Loucy (cell line): ENCODE data around the gene CYTH4.

ENCODE experiments used
- H2AFZ ChIP-seq: fragments of 200-600 bp; sonication (generic); 2 replicates; pipeline ENCODE4 v1.6.0; 2016; ENCODE audit warnings: antibody characterized with exemption, mild to moderate bottlenecking, low read length, moderate library complexity
- H3F3A ChIP-seq: fragments of 200-600 bp; 2 replicates; pipeline ENCODE4 v1.6.0; 2016; ENCODE audit warnings: antibody characterized with exemption, low read depth, mild to moderate bottlenecking
- H3K27me3 ChIP-seq: fragments of 200-600 bp; sonication (generic); 2 replicates; pipeline ENCODE4 v1.6.1; 2014; ENCODE audit warnings: low read length, mild to moderate bottlenecking; ENCODE audit not compliant: insufficient read depth, poor library complexity, severe bottlenecking
- H3K36me3 ChIP-seq: fragments of 200-600 bp; sonication (generic); 2 replicates; pipeline ENCODE4 v1.6.1; 2016; ENCODE audit warnings: low read length; ENCODE audit not compliant: insufficient read depth
- H3K4me1 ChIP-seq: fragments of 200-600 bp; sonication (generic); 2 replicates; pipeline ENCODE4 v1.5.1; 2014; ENCODE audit warnings: low read length, mild to moderate bottlenecking; ENCODE audit not compliant: insufficient read depth, poor library complexity, severe bottlenecking
- H3K4me2 ChIP-seq: fragments of 200-600 bp; sonication (generic); 2 replicates; pipeline ENCODE4 v1.6.0; 2014; ENCODE audit warnings: antibody characterized with exemption, low read length, low read depth, mild to moderate bottlenecking; ENCODE audit not compliant: poor library complexity, severe bottlenecking
- H3K4me3 ChIP-seq: fragments of 200-600 bp; sonication (generic); 2 replicates; pipeline ENCODE4 v1.5.1; 2014; ENCODE audit warnings: low read length, mild to moderate bottlenecking, mixed read lengths; ENCODE audit not compliant: poor library complexity, severe bottlenecking
- H3K79me2 ChIP-seq: fragments of 200-600 bp; sonication (generic); 2 replicates; pipeline ENCODE4 v1.6.1; 2014; ENCODE audit warnings: low read length; ENCODE audit not compliant: insufficient read depth
- H3K9ac ChIP-seq: fragments of 200-600 bp; sonication (generic); 2 replicates; pipeline ENCODE4 v1.6.0; 2014; ENCODE audit warnings: mild to moderate bottlenecking, low read depth, low read length, moderate library complexity; ENCODE audit not compliant: poor library complexity, severe bottlenecking
- H3K9me2 ChIP-seq: fragments of 200-600 bp; sonication (generic); replicated peaks from 2 replicates; pipeline ENCODE4 v1.6.1; 2016; ENCODE audit warnings: low read depth, low read length, mixed read lengths
- H3K9me3 ChIP-seq: fragments of 200-600 bp; sonication (generic); 2 replicates; pipeline ENCODE4 v1.6.1; 2014; ENCODE audit warnings: mild to moderate bottlenecking, antibody characterized with exemption, low read length, low read depth; ENCODE audit not compliant: insufficient read depth
- H4K20me1 ChIP-seq: fragments of 200-600 bp; sonication (generic); 2 replicates; pipeline ENCODE4 v1.6.0; 2014; ENCODE audit warnings: antibody characterized with exemption, low read length, mild to moderate bottlenecking; ENCODE audit not compliant: insufficient read depth, poor library complexity, severe bottlenecking
- CTCF ChIP-seq: fragments of 200-600 bp; sonication (generic); conservative IDR thresholded peaks from 2 replicates; pipeline ENCODE4 v1.5.1; 2014; ENCODE audit warnings: mild to moderate bottlenecking, antibody characterized with exemption, low read length
- EZH2phosphoT487 ChIP-seq: fragments of 200-600 bp; IDR thresholded peaks from 2 replicates; pipeline ENCODE4 v1.6.1; 2018; ENCODE audit warnings: antibody characterized with exemption, mild to moderate bottlenecking, moderate library complexity, borderline replicate concordance

The CYTH4 gene

GRCh38 chr22:37234736-37235711 lies 47.3 kb upstream of the CYTH4 start:
- no peak overlapping the region for H3K4me3 ChIP-seq
- TF ChIP-seq CTCF: no peak
- no peak for TF ChIP-seq EZH2phosphoT487
- H3K9me3 ChIP-seq: no peaks in the 10 kb centered on the region
- H3K79me2 ChIP-seq: peaks cover 91% of the 10 kb centered on the region
- H3K4me1 ChIP-seq: peaks cover 71% of the 10 kb centered on the region
- no peaks in the 10 kb centered on the region for H3K9me2 ChIP-seq
- peaks cover 92% of the 10 kb centered on the region for H4K20me1 ChIP-seq
- no peak overlapping the region for H3K9ac ChIP-seq
- peaks cover 83% of the 10 kb centered on the region; the same call in 1 of the 2 replicates for H3K36me3 ChIP-seq
- H3K27me3 ChIP-seq: no peaks in the 10 kb centered on the region
- peaks cover 13% of the 10 kb centered on the region for H3F3A ChIP-seq
- H2AFZ ChIP-seq: no peak overlapping the region
- H3K4me2 ChIP-seq: peak overlapping the region; percentile 45

GRCh38 chr22:37235897-37236607 lies 46.3 kb upstream of the CYTH4 start:
- Histone ChIP-seq H3K4me1 (peaks cover 73% of the 10 kb centered on the region), H3K4me2 (peak overlapping the region; percentile 45)

More at GRCh38 chr22:37235897-37236607, 46.3 kb upstream of the CYTH4 start:
- H3K9ac ChIP-seq: no peak overlapping the region
- TF ChIP-seq EZH2phosphoT487: no peak
- TF ChIP-seq CTCF: no peak
- H3K9me2 ChIP-seq: no peaks in the 10 kb centered on the region
- H3K27me3 ChIP-seq: no peaks in the 10 kb centered on the region
- H3K79me2 ChIP-seq: peaks cover 99% of the 10 kb centered on the region
- peaks cover 88% of the 10 kb centered on the region; the same call in 1 of the 2 replicates for H3K36me3 ChIP-seq
- no peaks in the 10 kb centered on the region for H3K9me3 ChIP-seq
- no peak overlapping the region for H2AFZ ChIP-seq
- peaks cover 5% of the 10 kb centered on the region for H3F3A ChIP-seq
- H3K4me3 ChIP-seq: no peak overlapping the region
- peaks cover 94% of the 10 kb centered on the region for H4K20me1 ChIP-seq
